HFFc6 (cell line): ENCODE measurements around the gene THEM4. TPM values are rescaled to one million over a fixed set of nuclear protein-coding genes. Genes with fewer than 3 reads are reported as not detected.
"Not testable (repeated sequence)": the region's sequence is repeated elsewhere in the genome, so short reads cannot be mapped to it uniquely, and the experiment has no call there.

Experiments
- DNase-seq: peaks from one replicate; pipeline ENCODE4 v3.0.0-alpha.2; 2018
- H3K27ac Mint-ChIP-seq: 2 replicates; pipeline ENCODE4 v1.8.0; 2020; ENCODE audit warnings: mild to moderate bottlenecking, mixed read lengths
- H3K27me3 Mint-ChIP-seq: 2 replicates; pipeline ENCODE4 v1.8.0; 2021; ENCODE audit warnings: mild to moderate bottlenecking, moderate library complexity, mixed read lengths; ENCODE audit not compliant: insufficient read depth
- H3K36me3 Mint-ChIP-seq: 2 replicates; pipeline ENCODE4 v1.8.0; 2021; ENCODE audit warnings: low read depth, mixed read lengths
- H3K4me1 Mint-ChIP-seq: 2 replicates; pipeline ENCODE4 v1.8.0; 2020; ENCODE audit warnings: low read depth, mixed read lengths
- H3K4me3 Mint-ChIP-seq: 2 replicates; pipeline ENCODE4 v1.8.0; 2020; ENCODE audit warnings: mild to moderate bottlenecking, moderate library complexity, mixed read lengths
- H3K9me3 Mint-ChIP-seq: 2 replicates; pipeline ENCODE4 v1.8.0; 2020; ENCODE audit warnings: mild to moderate bottlenecking, mixed read lengths
- CTCF ChIP-seq: fragments of 200-600 bp; sonication (generic); IDR thresholded peaks from 2 replicates; pipeline ENCODE4 v1.5.0; 2021; ENCODE audit warnings: antibody characterized with exemption, mild to moderate bottlenecking
- total RNA-seq, 6 experiments: library from RNA; stranded (reverse); fragmentation: NEBNext Ultra II Directional; extraction: Animal tissue kit (Norgen Biotek cat#: 25700); gene quantifications; 2 replicates in 1 of 6; 3 replicates in 5 of 6; pipeline ENCODE4 v1.2.3, GENCODE V29; 2021

The THEM4 gene
- total RNA-seq, 6 experiments from 2014 or later: 8.0 to 10.1 (median 9.3) TPM

GRCh38 chr1:151908228-151908691 is 1.1 kb downstream of the THEM4 start:
- Mint-ChIP-seq H3K27ac (no peak overlapping the region), H3K4me1 (peaks cover 33% of the 10 kb centered on the region), H3K9me3 (peaks cover 16% of the 10 kb centered on the region), H3K4me3 (peak overlapping the region; percentile 95), H3K27me3 (peaks cover 2% of the 10 kb centered on the region; the same call in 1 of the 2 replicates), H3K36me3 (peaks cover 26% of the 10 kb centered on the region)
- TF ChIP-seq CTCF: peak; percentile 45; the same call in 1 of the 2 replicates
- DNase-seq: peak; percentile 9

GRCh38 chr1:151907363-151908139 is 1.8 kb downstream of the THEM4 start:
- Mint-ChIP-seq H3K9me3 (peaks cover 16% of the 10 kb centered on the region), H3K4me1 (peaks cover 33% of the 10 kb centered on the region), H3K36me3 (peaks cover 26% of the 10 kb centered on the region), H3K27me3 (peaks cover 2% of the 10 kb centered on the region; the same call in 1 of the 2 replicates), H3K4me3 (no peak overlapping the region), H3K27ac (no peak overlapping the region)
- TF ChIP-seq CTCF: no peak
- DNase-seq: no peak

DNA sequence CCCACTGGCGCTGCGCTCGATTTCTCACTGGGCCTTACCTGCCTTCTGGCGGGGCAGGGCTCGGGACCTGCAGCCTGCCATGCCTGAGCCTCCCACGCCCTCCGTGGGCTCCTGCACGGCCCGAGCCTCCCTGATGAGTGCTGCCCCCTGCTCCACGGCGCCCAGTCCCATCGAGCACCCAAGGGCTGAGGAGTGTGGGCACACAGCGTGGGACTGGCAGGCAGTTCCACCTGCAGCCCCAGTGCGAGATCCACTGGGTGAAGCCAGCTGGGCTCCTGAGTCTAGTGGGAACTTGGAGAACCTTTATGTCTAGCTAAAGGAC is 3.0 kb downstream of the THEM4 start:
- DNase-seq, H3K27ac Mint-ChIP-seq, H3K4me3 Mint-ChIP-seq, H3K27me3 Mint-ChIP-seq: not testable (repeated sequence)
- Mint-ChIP-seq H3K9me3 (peaks cover 26% of the 10 kb centered on the region), H3K36me3 (peaks cover 37% of the 10 kb centered on the region), H3K4me1 (peaks cover 33% of the 10 kb centered on the region)

GRCh38 chr1:151905443-151906323 is 3.6 kb downstream of the THEM4 start:
- peak overlapping the region; percentile 80 for H3K27ac Mint-ChIP-seq
- peaks cover 43% of the 10 kb centered on the region for H3K36me3 Mint-ChIP-seq
- peaks cover 33% of the 10 kb centered on the region for H3K4me1 Mint-ChIP-seq
- H3K27me3 Mint-ChIP-seq, DNase-seq, H3K4me3 Mint-ChIP-seq: not testable (repeated sequence)
- peaks cover 31% of the 10 kb centered on the region for H3K9me3 Mint-ChIP-seq

GRCh38 chr1:151905070-151905442 is 4.3 kb downstream of the THEM4 start:
- Mint-ChIP-seq H3K36me3 (peaks cover 49% of the 10 kb centered on the region), H3K27ac (peak overlapping the region; percentile 80), H3K4me3 (no peak overlapping the region), H3K9me3 (peaks cover 36% of the 10 kb centered on the region), H3K4me1 (peaks cover 33% of the 10 kb centered on the region), H3K27me3 (peaks cover 2% of the 10 kb centered on the region)
- no peak for DNase-seq
- TF ChIP-seq CTCF: no peak

DNA sequence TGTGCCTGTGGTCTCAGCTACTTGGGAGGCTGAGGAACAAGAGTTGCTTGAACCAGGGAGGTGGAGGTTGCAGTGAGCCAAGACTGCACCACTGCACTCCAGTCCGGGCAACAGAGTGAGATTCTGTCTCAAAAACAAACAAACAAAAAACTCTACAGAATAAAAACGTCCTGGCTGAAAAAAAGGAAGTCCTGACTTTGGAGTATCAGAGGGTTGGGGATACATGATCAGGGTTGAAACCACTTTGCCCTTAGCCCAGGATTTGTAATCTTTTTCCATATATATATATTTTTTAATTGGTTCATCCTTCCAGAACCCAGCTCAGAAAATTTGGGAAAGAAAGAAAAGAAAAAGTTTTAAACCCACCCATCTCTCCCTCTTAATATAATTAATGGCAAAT is 6.5 kb downstream of the THEM4 start:
- H3K27me3 Mint-ChIP-seq: no peaks in the 10 kb centered on the region; the same call in 1 of the 2 replicates
- H3K4me1 Mint-ChIP-seq: peaks cover 26% of the 10 kb centered on the region
- DNase-seq: no peak
- H3K27ac Mint-ChIP-seq: no peak overlapping the region
- H3K4me3 Mint-ChIP-seq: no peak overlapping the region
- peaks cover 44% of the 10 kb centered on the region for H3K36me3 Mint-ChIP-seq
- peaks cover 35% of the 10 kb centered on the region for H3K9me3 Mint-ChIP-seq
- no peak for TF ChIP-seq CTCF

GRCh38 chr1:151900804-151901203 is 8.5 kb downstream of the THEM4 start:
- not testable (repeated sequence) for H3K27me3 Mint-ChIP-seq, DNase-seq, H3K4me3 Mint-ChIP-seq, H3K27ac Mint-ChIP-seq
- H3K4me1 Mint-ChIP-seq: peaks cover 25% of the 10 kb centered on the region
- H3K36me3 Mint-ChIP-seq: peaks cover 33% of the 10 kb centered on the region
- H3K9me3 Mint-ChIP-seq: peaks cover 25% of the 10 kb centered on the region
